Gastroesophageal sphincter (tissue), 3 donors: ENCODE results near the gene CNNM3.

Source experiments
- CTCF ChIP-seq, 4 experiments: fragments of 200-600 bp in 2 of 4; fragments of 450-650 bp in 2 of 4; sonication (generic) in 1 of 4; IDR thresholded peaks; one replicate each; pipeline ENCODE4 v1.5.1; 2017 to 2019; ENCODE audit warnings: antibody characterized with exemption in 4 of 4, mild to moderate bottlenecking in 2 of 4, moderate library complexity in 2 of 4
- EP300 ChIP-seq: sonication (generic); formaldehyde crosslinking; IDR thresholded peaks from one replicate; pipeline ENCODE4 v1.6.1; 2017; ENCODE audit warnings: antibody characterized with exemption, mild to moderate bottlenecking
- POLR2A ChIP-seq, 2 donors: fragments of 450-650 bp; IDR thresholded peaks; one replicate each; pipeline ENCODE4 v1.6.1; 2017; ENCODE audit warnings: antibody characterized with exemption in 2 of 2, mild to moderate bottlenecking in 2 of 2, moderate library complexity in 1 of 2
- POLR2AphosphoS5 ChIP-seq: sonication (generic); formaldehyde crosslinking; IDR thresholded peaks from one replicate; pipeline ENCODE4 v1.6.1; 2017; ENCODE audit warnings: antibody characterized with exemption

GRCh38 chr2:96810783-96811192 is 5.3 kb upstream of the CNNM3 start:
- TF ChIP-seq CTCF (IDR thresholded peaks at IDR 0.05) (no peak), POLR2AphosphoS5 (no peak), EP300 (no peak), POLR2A (IDR thresholded peaks at IDR 0.05) (no peak)
